ENCODE measurements around the gene YAP1.

The YAP1 gene

DNA sequence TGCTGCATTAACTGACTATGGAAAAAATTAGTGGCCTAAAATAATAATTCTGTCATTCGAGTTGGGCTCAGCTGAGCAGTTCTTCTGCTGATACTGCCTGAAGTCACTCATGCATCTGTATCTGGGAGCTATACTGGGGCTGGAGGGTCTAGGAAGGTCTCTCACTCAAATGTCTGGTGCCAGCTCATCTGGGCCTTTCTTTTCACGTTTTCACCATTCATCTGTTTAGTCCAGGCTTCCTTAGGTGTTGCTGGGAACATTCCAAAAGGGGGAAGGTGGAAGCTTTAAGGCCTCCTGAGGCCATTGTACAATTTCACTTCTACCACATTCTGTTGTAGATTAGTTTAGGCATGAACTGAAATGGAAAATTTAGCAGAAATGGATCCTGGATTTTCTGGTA is 28.0 kb downstream of the YAP1 start:
- H2BK12ac ChIP-seq (ENCODE audit: low read length): no peak overlapping the region
- no CpG with 5 or more reads among the region's 2 CpGs for WGBS, 2 donors (ENCODE audit: extremely low coverage in 2 of 2, insufficient read length in 2 of 2, insufficient replicate concordance in 1 of 2)
- DNase-seq (ENCODE audit: low spot score): no peak
- H4K8ac ChIP-seq (ENCODE audit: low read depth, low read length): no peak overlapping the region
- no peak overlapping the region for H3K4me3 ChIP-seq (ENCODE audit: low read length in 2 of 2)
- peaks cover 0 to 59% of the 10 kb centered on the region in 2 donors for H3K36me3 ChIP-seq (replicated peaks in 1 of 2; ENCODE audit: control insufficient read depth in 2 of 2, insufficient read depth in 2 of 2, low read length in 2 of 2)
- H3K23ac ChIP-seq (ENCODE audit: low read depth, low read length, poor library complexity): no peak overlapping the region
- H2AFZ ChIP-seq (ENCODE audit: low read length): no peak overlapping the region
- peaks cover 0 to 7% of the 10 kb centered on the region in 2 donors for H3K9me3 ChIP-seq (replicated peaks in 1 of 2; ENCODE audit: control insufficient read depth in 2 of 2, insufficient read depth in 1 of 2, low read depth in 1 of 2, low read length in 2 of 2)
- no peaks in the 10 kb centered on the region for H3K27me3 ChIP-seq (ENCODE audit: control insufficient read depth in 3 of 3, insufficient read depth in 3 of 3, low read depth in 1 of 3, low read length in 3 of 3)
- no peak overlapping the region for H2BK120ac ChIP-seq (ENCODE audit: low read depth, low read length)
- peaks cover 0 to 3% of the 10 kb centered on the region in 2 donors for H3K4me1 ChIP-seq (ENCODE audit: control insufficient read depth in 2 of 2, insufficient read depth in 1 of 2, low read depth in 1 of 2, low read length in 2 of 2)
- H3K79me1 ChIP-seq (ENCODE audit: low read depth, low read length): no peaks in the 10 kb centered on the region
- H3K4ac ChIP-seq (ENCODE audit: low read length): no peak overlapping the region
- no peak overlapping the region for H3K4me2 ChIP-seq (ENCODE audit: insufficient read depth, low read length, poor library complexity, severe bottlenecking)
- H3K18ac ChIP-seq (ENCODE audit: low read length): no peak overlapping the region
- H2BK15ac ChIP-seq (ENCODE audit: low read length): no peak overlapping the region
- no peak overlapping the region for H4K91ac ChIP-seq (ENCODE audit: low read depth, low read length, poor library complexity)
- H2BK5ac ChIP-seq (ENCODE audit: low read length): no peak overlapping the region
- H3K14ac ChIP-seq (ENCODE audit: low read length): no peak overlapping the region
- H2AK5ac ChIP-seq (ENCODE audit: low read depth, low read length): no peak overlapping the region
- H3K9ac ChIP-seq (ENCODE audit: low read depth, low read length, poor library complexity): no peak overlapping the region
- H3K27ac ChIP-seq (replicated peaks; ENCODE audit: low read length): no peak overlapping the region

DNA sequence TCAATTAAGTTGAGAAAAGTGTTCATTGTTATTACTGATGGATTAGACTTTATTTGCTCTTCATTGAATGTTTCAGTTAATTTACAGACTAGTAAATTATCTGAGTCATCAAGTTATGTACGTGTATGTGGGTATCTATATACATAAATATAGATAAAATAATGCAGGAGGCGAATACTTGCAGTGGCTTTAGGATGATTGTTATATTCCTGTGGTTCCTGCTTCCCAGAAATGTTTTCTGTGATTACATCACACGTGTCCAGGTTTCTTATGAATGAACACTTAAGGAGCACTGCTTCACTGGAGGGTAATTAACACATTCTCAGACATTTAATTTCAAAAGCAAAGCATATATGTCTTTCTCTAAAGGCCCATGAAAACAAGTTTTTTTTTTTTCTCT is 28.4 kb downstream of the YAP1 start:
- Histone ChIP-seq H3K79me1 (ENCODE audit: low read depth, low read length) (no peaks in the 10 kb centered on the region), H4K91ac (ENCODE audit: low read depth, low read length, poor library complexity) (no peak overlapping the region), H3K18ac (ENCODE audit: low read length) (no peak overlapping the region), H3K27me3 (ENCODE audit: control insufficient read depth in 3 of 3, insufficient read depth in 3 of 3, low read depth in 1 of 3, low read length in 3 of 3) (no peaks in the 10 kb centered on the region), H2BK5ac (ENCODE audit: low read length) (no peak overlapping the region), H3K23ac (ENCODE audit: low read depth, low read length, poor library complexity) (no peak overlapping the region), H3K4me2 (ENCODE audit: insufficient read depth, low read length, poor library complexity, severe bottlenecking) (no peak overlapping the region), H3K4me1 (ENCODE audit: control insufficient read depth in 2 of 2, insufficient read depth in 1 of 2, low read depth in 1 of 2, low read length in 2 of 2) (peaks cover 0 to 3% of the 10 kb centered on the region in 2 donors), H2AK5ac (ENCODE audit: low read depth, low read length) (no peak overlapping the region), H3K9me3 (replicated peaks in 1 of 2; ENCODE audit: control insufficient read depth in 2 of 2, insufficient read depth in 1 of 2, low read depth in 1 of 2, low read length in 2 of 2) (peaks cover 0 to 7% of the 10 kb centered on the region in 2 donors), H3K4me3 (ENCODE audit: low read length in 2 of 2) (no peak overlapping the region), H3K36me3 (replicated peaks in 1 of 2; ENCODE audit: control insufficient read depth in 2 of 2, insufficient read depth in 2 of 2, low read length in 2 of 2) (peaks cover 0 to 59% of the 10 kb centered on the region in 2 donors), H3K4ac (ENCODE audit: low read length) (no peak overlapping the region), H3K14ac (ENCODE audit: low read length) (no peak overlapping the region), H4K8ac (ENCODE audit: low read depth, low read length) (no peak overlapping the region), H2BK12ac (ENCODE audit: low read length) (no peak overlapping the region), H2BK120ac (ENCODE audit: low read depth, low read length) (no peak overlapping the region), H2BK15ac (ENCODE audit: low read length) (no peak overlapping the region), H2AFZ (ENCODE audit: low read length) (no peak overlapping the region), H3K9ac (ENCODE audit: low read depth, low read length, poor library complexity) (no peak overlapping the region), H3K27ac (replicated peaks; ENCODE audit: low read length) (no peak overlapping the region)
- WGBS, 2 donors (ENCODE audit: extremely low coverage in 2 of 2, insufficient read length in 2 of 2, insufficient replicate concordance in 1 of 2): no CpG with 5 or more reads among the region's 3 CpGs
- no peak for DNase-seq (ENCODE audit: low spot score)

DNA sequence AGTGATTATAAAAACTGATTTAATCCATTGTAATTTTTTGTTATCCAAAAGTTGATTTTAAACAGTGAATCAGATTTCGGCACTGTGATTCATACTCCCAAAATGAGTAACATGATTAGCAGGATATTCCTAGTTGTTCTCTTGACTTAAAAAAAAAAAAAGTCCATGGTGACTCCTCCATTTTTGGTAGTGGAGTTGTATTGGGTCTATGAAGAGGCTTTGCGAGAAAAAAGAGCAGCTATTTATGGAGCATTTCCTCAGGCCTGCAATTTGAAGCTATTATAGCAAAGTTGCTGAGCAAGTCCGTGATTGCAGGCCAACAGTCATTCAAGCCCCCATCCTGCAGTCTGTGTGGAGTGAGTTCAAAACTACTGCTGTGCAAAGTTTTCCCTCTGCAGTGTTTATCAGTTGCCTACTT is 28.8 kb downstream of the YAP1 start:
- Histone ChIP-seq H2BK15ac (ENCODE audit: low read length) (no peak overlapping the region), H3K9ac (ENCODE audit: low read depth, low read length, poor library complexity) (no peak overlapping the region), H3K9me3 (replicated peaks in 1 of 2; ENCODE audit: control insufficient read depth in 2 of 2, insufficient read depth in 1 of 2, low read depth in 1 of 2, low read length in 2 of 2) (peaks cover 0 to 7% of the 10 kb centered on the region in 2 donors), H3K27me3 (ENCODE audit: control insufficient read depth in 3 of 3, insufficient read depth in 3 of 3, low read depth in 1 of 3, low read length in 3 of 3) (no peaks in the 10 kb centered on the region), H4K8ac (ENCODE audit: low read depth, low read length) (no peak overlapping the region), H4K91ac (ENCODE audit: low read depth, low read length, poor library complexity) (no peak overlapping the region), H3K36me3 (replicated peaks in 1 of 2; ENCODE audit: control insufficient read depth in 2 of 2, insufficient read depth in 2 of 2, low read length in 2 of 2) (peaks cover 0 to 58% of the 10 kb centered on the region in 2 donors), H2AFZ (ENCODE audit: low read length) (no peak overlapping the region), H2BK120ac (ENCODE audit: low read depth, low read length) (no peak overlapping the region), H2AK5ac (ENCODE audit: low read depth, low read length) (no peak overlapping the region), H3K18ac (ENCODE audit: low read length) (no peak overlapping the region), H3K4ac (ENCODE audit: low read length) (no peak overlapping the region), H3K4me1 (ENCODE audit: control insufficient read depth in 2 of 2, insufficient read depth in 1 of 2, low read depth in 1 of 2, low read length in 2 of 2) (peaks cover 0 to 3% of the 10 kb centered on the region in 2 donors), H3K79me1 (ENCODE audit: low read depth, low read length) (no peaks in the 10 kb centered on the region), H3K14ac (ENCODE audit: low read length) (no peak overlapping the region), H3K4me2 (ENCODE audit: insufficient read depth, low read length, poor library complexity, severe bottlenecking) (no peak overlapping the region), H3K4me3 (ENCODE audit: low read length in 2 of 2) (no peak overlapping the region), H3K23ac (ENCODE audit: low read depth, low read length, poor library complexity) (no peak overlapping the region), H2BK5ac (ENCODE audit: low read length) (no peak overlapping the region), H3K27ac (replicated peaks; ENCODE audit: low read length) (no peak overlapping the region), H2BK12ac (ENCODE audit: low read length) (no peak overlapping the region)
- no CpG with 5 or more reads among the region's 3 CpGs for WGBS, 2 donors (ENCODE audit: extremely low coverage in 2 of 2, insufficient read length in 2 of 2, insufficient replicate concordance in 1 of 2)
- DNase-seq (ENCODE audit: low spot score): no peak

DNA sequence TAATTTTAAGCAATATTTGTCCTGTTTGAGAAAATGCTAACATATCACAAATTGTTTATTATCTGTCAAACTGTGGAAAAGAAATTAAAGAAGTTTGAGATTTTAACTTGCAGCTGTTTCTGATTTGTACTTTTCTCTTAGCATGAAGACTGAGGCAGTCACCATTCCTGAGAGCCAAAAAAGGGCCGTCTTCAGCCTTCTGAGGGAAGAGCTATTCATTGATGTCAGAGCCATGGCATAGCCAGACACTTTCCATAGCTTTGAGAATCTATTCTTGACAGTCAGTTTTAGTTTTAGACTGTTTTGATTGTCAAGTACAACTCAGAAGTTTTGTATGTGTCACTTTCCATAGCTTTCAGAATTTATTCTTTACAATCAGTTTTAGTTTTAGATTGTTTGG is 32.1 kb downstream of the YAP1 start:
- Histone ChIP-seq H2BK5ac (ENCODE audit: low read length) (no peak overlapping the region), H2BK120ac (ENCODE audit: low read depth, low read length) (no peak overlapping the region), H2AFZ (ENCODE audit: low read length) (no peak overlapping the region), H3K9me3 (replicated peaks in 1 of 2; ENCODE audit: control insufficient read depth in 2 of 2, insufficient read depth in 1 of 2, low read depth in 1 of 2, low read length in 2 of 2) (peaks cover 0 to 5% of the 10 kb centered on the region in 2 donors), H3K4me1 (ENCODE audit: control insufficient read depth in 2 of 2, insufficient read depth in 1 of 2, low read depth in 1 of 2, low read length in 2 of 2) (peaks cover 3 to 18% of the 10 kb centered on the region in 2 donors), H3K4ac (ENCODE audit: low read length) (no peak overlapping the region), H3K36me3 (replicated peaks in 1 of 2; ENCODE audit: control insufficient read depth in 2 of 2, insufficient read depth in 2 of 2, low read length in 2 of 2) (peaks cover 0 to 39% of the 10 kb centered on the region in 2 donors), H4K91ac (ENCODE audit: low read depth, low read length, poor library complexity) (no peak overlapping the region), H4K8ac (ENCODE audit: low read depth, low read length) (no peak overlapping the region), H3K9ac (ENCODE audit: low read depth, low read length, poor library complexity) (no peak overlapping the region), H3K27me3 (ENCODE audit: control insufficient read depth in 3 of 3, insufficient read depth in 3 of 3, low read depth in 1 of 3, low read length in 3 of 3) (no peaks in the 10 kb centered on the region), H3K4me2 (ENCODE audit: insufficient read depth, low read length, poor library complexity, severe bottlenecking) (no peak overlapping the region), H2AK5ac (ENCODE audit: low read depth, low read length) (no peak overlapping the region), H2BK15ac (ENCODE audit: low read length) (no peak overlapping the region), H3K18ac (ENCODE audit: low read length) (no peak overlapping the region), H3K79me1 (ENCODE audit: low read depth, low read length) (no peaks in the 10 kb centered on the region), H3K27ac (replicated peaks; ENCODE audit: low read length) (no peak overlapping the region), H3K14ac (ENCODE audit: low read length) (no peak overlapping the region), H2BK12ac (ENCODE audit: low read length) (no peak overlapping the region), H3K23ac (ENCODE audit: low read depth, low read length, poor library complexity) (no peak overlapping the region), H3K4me3 (ENCODE audit: low read length in 2 of 2) (no peak overlapping the region)
- no peak for DNase-seq (ENCODE audit: low spot score)
- WGBS, 2 donors (ENCODE audit: extremely low coverage in 2 of 2, insufficient read length in 2 of 2, insufficient replicate concordance in 1 of 2): no CpG with 5 or more reads among the region's 1 CpG
